ENCODE data around the gene JARID2. TPM values are rescaled to one million over a fixed set of nuclear protein-coding genes. Genes with fewer than 3 reads are reported as not detected.

The JARID2 gene
- total and polyA plus RNA-seq, 2 of the 8 experiments (the other 6 are each of a cell fraction or from before 2014, with no cell fraction given) = 60.1 to 239 TPM

- H2AK5ac ChIP-seq (ENCODE audit: low read depth, low read length) = no peak overlapping the region
Measured at GRCh38 chr6:15414235-15414612, 168.4 kb downstream of the JARID2 start.

More at GRCh38 chr6:15414235-15414612, 168.4 kb downstream of the JARID2 start:
- Histone ChIP-seq H3K27ac (ENCODE audit: low read depth, low read length) (no peak overlapping the region), H3K4me1 (replicated peaks in 1 of 4; ENCODE audit: control insufficient read depth in 3 of 4, insufficient read depth in 4 of 4, low read length in 3 of 4) (peaks cover 0 to 15% (median 4%) of the 10 kb centered on the region in 4 experiments; a peak in 3 of 7 replicates), H2BK15ac (ENCODE audit: low read length) (no peak overlapping the region), H3K4me2 (ENCODE audit: insufficient read depth in 1 of 2, low read depth in 2 of 2, low read length in 2 of 2) (no peak overlapping the region), H2BK5ac (ENCODE audit: low read depth, low read length) (no peak overlapping the region), H3K9me3 (ENCODE audit: insufficient read depth in 2 of 2, low read depth in 1 of 2, low read length in 1 of 2) (peaks cover 0 to 14% of the 10 kb centered on the region in 2 experiments; a peak in 2 of 4 replicates), H3K56ac (replicated peaks; ENCODE audit: insufficient read length, low read depth, low read length) (no peak overlapping the region), H3K79me2 (ENCODE audit: control insufficient read depth in 1 of 2, insufficient read depth in 2 of 2, low read length in 2 of 2) (peaks cover 32 to 86% of the 10 kb centered on the region in 2 experiments; a peak in 3 of 4 replicates), H3K23me2 (ENCODE audit: low read depth, low read length) (no peaks in the 10 kb centered on the region), H3K4me3 (ENCODE audit: extremely low read depth in 1 of 4, insufficient read depth in 2 of 4, low read depth in 3 of 4, low read length in 4 of 4) (no peak overlapping the region), H4K5ac (ENCODE audit: insufficient read length, low read depth, low read length) (no peak overlapping the region), H2BK20ac (ENCODE audit: low read length) (no peak overlapping the region), H3K9ac (replicated peaks in 1 of 4; ENCODE audit: extremely low read depth in 1 of 4, low read depth in 3 of 4, low read length in 3 of 4) (no peak overlapping the region), H2BK120ac (replicated peaks; ENCODE audit: low read depth, low read length) (no peak overlapping the region), H3K4ac (replicated peaks; ENCODE audit: insufficient read length, low read depth, low read length) (no peak overlapping the region), H3K79me1 (ENCODE audit: low read depth, low read length) (peaks cover 4% of the 10 kb centered on the region), H2AFZ (ENCODE audit: low read length) (no peak overlapping the region), H4K8ac (ENCODE audit: extremely low read depth, insufficient read depth, low read length) (no peak overlapping the region), H3K18ac (ENCODE audit: extremely low read depth, low read length) (no peak overlapping the region), H3K27me3 (replicated peaks in 1 of 4; ENCODE audit: control insufficient read depth in 3 of 4, extremely low read depth in 1 of 4, insufficient read depth in 3 of 4, low read length in 3 of 4) (no peaks in the 10 kb centered on the region), H3K14ac (ENCODE audit: insufficient read length) (no peak overlapping the region), H4K20me1 (replicated peaks in 1 of 2; ENCODE audit: control insufficient read depth in 1 of 2, insufficient read depth in 2 of 2, low read length in 2 of 2) (peaks cover 13 to 15% of the 10 kb centered on the region in 2 experiments), H4K91ac (replicated peaks; ENCODE audit: insufficient read length, low read length) (no peak overlapping the region), H3K36me3 (ENCODE audit: control insufficient read depth in 2 of 4, insufficient read depth in 4 of 4, low read length in 3 of 4) (peaks cover 0 to 47% (median 18%) of the 10 kb centered on the region in 4 experiments; a peak in 5 of 8 replicates), H3K23ac (ENCODE audit: insufficient read length) (no peak overlapping the region), H2BK12ac (ENCODE audit: low read depth, low read length) (no peak overlapping the region)
- TF ChIP-seq ATF2 (IDR thresholded peaks at IDR 0.05; ENCODE audit: low read length) (no peak), NRF1 (IDR thresholded peaks at IDR 0.05; ENCODE audit: low read depth, low read length) (no peak), CHD1 (IDR thresholded peaks at IDR 0.05; ENCODE audit: low read depth, low read length) (no peak), RNF2 (IDR thresholded peaks at IDR 0.05; ENCODE audit: borderline replicate concordance, low read depth, low read length, missing control alignments, poor library complexity, severe bottlenecking) (no peak), BRCA1 (IDR thresholded peaks at IDR 0.05; ENCODE audit: low read depth, low read length) (no peak), CREB1 (IDR thresholded peaks at IDR 0.05) (no peak), SP4 (IDR thresholded peaks at IDR 0.05; ENCODE audit: low read length) (no peak), MAFK (IDR thresholded peaks at IDR 0.05; ENCODE audit: low read depth, low read length) (no peak), TBP (IDR thresholded peaks at IDR 0.05; ENCODE audit: low read depth, low read length) (no peak)
- FAIRE-seq = no peak
- DNase-seq (ENCODE audit: low read depth in 1 of 2, low spot score in 2 of 2) = no peak
- 100% methylated on average over 2 of the region's 2 CpGs; no CpG with 5 or more reads in 1 of the 2 experiments for WGBS, 2 experiments (ENCODE audit: extremely low coverage in 1 of 2, insufficient coverage in 1 of 2, insufficient read length in 1 of 2, insufficient replicate concordance in 2 of 2, low coverage in 1 of 2, low lambda C conversion rate in 2 of 2, missing lambda C conversion rate in 1 of 2)
- POLR2A ChIA-PET (ENCODE audit: partially characterized antibody) = interaction anchor here (1.4 kb wide), 1 partner anchor 16 kb away, joined by 3 read pairs; no protein-coding TSS in a partner anchor
- CTCF ChIA-PET (ENCODE audit: partially characterized antibody) = interaction anchor here (1.1 to 4.4 kb wide), 4 partner anchors 8 to 37 kb away, joined by 3 to 16 read pairs (median 6); no protein-coding TSS in a partner anchor
